GM12873 (cell line): ENCODE measurements around the gene ESRRA.

Experiments
- CTCF ChIP-seq: IDR thresholded peaks from 2 replicates; pipeline ENCODE4 v1.5.1; 2012; ENCODE audit warnings: low read depth, mild to moderate bottlenecking, moderate library complexity, low read length, control low read depth; ENCODE audit not compliant: insufficient read depth; ENCODE audit errors: missing control alignments

ESRRA gene

GRCh38 chr11:64267207-64267945, 37.9 kb upstream of the ESRRA start:
- no peak for TF ChIP-seq CTCF

- TF ChIP-seq CTCF: no peak
These were observed 37.1 kb upstream of the ESRRA start for GRCh38 chr11:64268025-64268892.

GRCh38 chr11:64268893-64269539, 36.3 kb upstream of the ESRRA start:
- no peak for TF ChIP-seq CTCF

GRCh38 chr11:64269540-64270220, 35.6 kb upstream of the ESRRA start:
- TF ChIP-seq CTCF: no peak

- TF ChIP-seq CTCF: no peak
These were observed 30.1 kb upstream of the ESRRA start for GRCh38 chr11:64275031-64275800.

GRCh38 chr11:64275841-64276240, 29.5 kb upstream of the ESRRA start:
- TF ChIP-seq CTCF: no peak
